Measurements from ENCODE around the gene NDST3.

GRCh38 chr4:118032691-118033090, 1.6 kb upstream of the NDST3 start:
- TF ChIP-seq CTCF (IDR thresholded peaks at IDR 0.05; ENCODE audit: insufficient read depth, low read length, poor library complexity, severe bottlenecking) = no peak
- no peak for TF ChIP-seq EZH2phosphoT487 (conservative IDR thresholded peaks at IDR 0.05; ENCODE audit: low read length)

All from SU-DHL-6 (cell line).